Thymus (tissue), 11 donors: Measurements from ENCODE around the gene COP1. TPM values are rescaled to one million over a fixed set of nuclear protein-coding genes. Genes with fewer than 3 reads are reported as not detected.

Experiments used
- DNase-seq, 9 donors: peaks; one replicate each; pipeline ENCODE4 v3.0.0-alpha.2; 2013; ENCODE audit warnings: low spot score in 9 of 9, low read depth in 6 of 9, missing footprints in 1 of 9
- H3K27ac ChIP-seq, 2 donors: one replicate each; pipeline ENCODE4 v1.5.1; 2013; ENCODE audit warnings: control low read depth in 1 of 2, low read depth in 1 of 2, low read length in 1 of 2, mild to moderate bottlenecking in 1 of 2, moderate library complexity in 1 of 2
- H3K27me3 ChIP-seq, 2 donors: one replicate each; pipeline ENCODE4 v1.5.1; 2013; ENCODE audit warnings: low read length in 1 of 2; ENCODE audit not compliant: control insufficient read depth in 2 of 2, insufficient read depth in 1 of 2
- H3K36me3 ChIP-seq, 2 donors: one replicate each; pipeline ENCODE4 v1.5.1; 2013; ENCODE audit warnings: low read length in 1 of 2, mild to moderate bottlenecking in 1 of 2, moderate library complexity in 1 of 2; ENCODE audit not compliant: control insufficient read depth in 2 of 2, insufficient read depth in 2 of 2
- H3K4me1 ChIP-seq, 2 donors: one replicate each; pipeline ENCODE4 v1.5.1; 2013; ENCODE audit warnings: low read length in 2 of 2; ENCODE audit not compliant: control insufficient read depth in 2 of 2, insufficient read depth in 2 of 2
- H3K4me3 ChIP-seq, 2 donors: one replicate each; pipeline ENCODE4 v1.5.1; 2013; ENCODE audit warnings: low read length in 2 of 2, control low read depth in 1 of 2, mild to moderate bottlenecking in 1 of 2
- H3K9me3 ChIP-seq, 2 donors: one replicate each; pipeline ENCODE4 v1.5.1; 2013; ENCODE audit warnings: low read length in 1 of 2, mild to moderate bottlenecking in 1 of 2; ENCODE audit not compliant: control insufficient read depth in 2 of 2, insufficient read depth in 1 of 2
- WGBS: extraction: QIAGEN DNeasy Blood & Tissue Kit; methylation state at CpG from one replicate; pipeline ENCODE4 v1.1.7; 2013; 5-methylcytosine and 5-hydroxymethylcytosine counted together
- polyA plus RNA-seq: library from polyadenylated mRNA; stranded (reverse); fragments of 200-250 nt; gene quantifications from one replicate; pipeline ENCODE4 v1.2.3, GENCODE V29; 2013
- total RNA-seq: library from RNA; stranded (reverse); fragments of 120-200 nt; gene quantifications from one replicate; pipeline ENCODE4 v1.2.4, GENCODE V29; 2013
- donor health status: healthy.

COP1 gene
- total and polyA plus RNA-seq, 2 donors: 45.0 to 69.5 TPM

GRCh38 chr1:176193023-176193422 lies 14.1 kb downstream of the COP1 start:
- Histone ChIP-seq H3K4me3 (no peak overlapping the region), H3K9me3 (no peaks in the 10 kb centered on the region), H3K27ac (no peak overlapping the region), H3K27me3 (no peaks in the 10 kb centered on the region), H3K4me1 (no peaks in the 10 kb centered on the region), H3K36me3 (no peaks in the 10 kb centered on the region)
- WGBS: 95% methylated on average over 1 of the region's 1 CpG
- DNase-seq: no peak

DNA sequence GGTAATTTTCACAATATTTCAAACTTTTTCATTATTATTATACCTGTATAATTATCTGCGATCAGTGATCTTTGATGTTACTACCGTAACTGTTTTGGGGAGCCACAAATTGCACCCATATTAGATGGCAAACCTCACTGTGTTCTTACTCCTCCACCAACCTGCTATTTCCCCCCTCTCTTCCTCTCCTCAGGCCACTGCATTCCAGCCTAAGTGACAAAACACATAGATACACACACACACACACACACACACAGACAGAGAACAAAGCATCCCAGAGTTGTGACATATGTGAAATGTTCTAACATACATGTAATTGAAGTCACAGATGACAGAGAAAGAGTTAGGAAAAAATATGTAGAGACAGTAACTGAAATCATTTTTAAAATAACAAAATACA lies 18.5 kb downstream of the COP1 start:
- H3K27ac ChIP-seq: no peak overlapping the region
- no peaks in the 10 kb centered on the region for H3K27me3 ChIP-seq
- 97% methylated on average over 2 of the region's 2 CpGs for WGBS
- H3K9me3 ChIP-seq: no peaks in the 10 kb centered on the region
- H3K4me1 ChIP-seq: no peaks in the 10 kb centered on the region
- H3K36me3 ChIP-seq: no peaks in the 10 kb centered on the region
- no peak overlapping the region for H3K4me3 ChIP-seq
- no peak for DNase-seq

- H3K36me3 ChIP-seq: peaks cover 0 to 3% of the 10 kb centered on the region in 2 donors
- DNase-seq: no peak
- no peaks in the 10 kb centered on the region for H3K4me1 ChIP-seq
- H3K27me3 ChIP-seq: no peaks in the 10 kb centered on the region
- no peak overlapping the region for H3K27ac ChIP-seq
- no peak overlapping the region for H3K4me3 ChIP-seq
- H3K9me3 ChIP-seq: no peaks in the 10 kb centered on the region
- WGBS: over 99% methylated on average over 3 of the region's 3 CpGs
Observed at GRCh38 chr1:176187001-176187400, 20.1 kb downstream of the COP1 start.

DNA sequence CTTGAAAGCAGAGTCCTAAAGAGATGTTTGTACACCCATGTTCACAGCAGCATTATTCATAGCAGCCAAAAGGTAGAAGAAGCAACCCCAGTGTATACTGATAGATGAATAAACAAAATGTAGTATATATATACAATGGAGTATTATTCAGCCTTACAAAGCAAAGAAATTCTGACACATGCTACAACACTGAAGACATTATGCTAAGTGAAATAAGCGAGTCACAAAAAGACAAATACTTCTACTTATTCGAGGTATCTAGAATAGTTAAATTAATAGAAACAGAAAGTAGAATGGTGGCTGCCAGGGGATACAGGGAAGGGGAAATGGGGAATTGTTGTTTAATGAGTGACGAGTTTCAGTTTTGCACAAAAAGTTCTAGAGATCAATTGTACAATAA lies 23.5 kb downstream of the COP1 start:
- no peak overlapping the region for H3K27ac ChIP-seq
- no peaks in the 10 kb centered on the region for H3K9me3 ChIP-seq
- WGBS: 91% methylated on average over 3 of the region's 3 CpGs
- H3K4me1 ChIP-seq: no peaks in the 10 kb centered on the region
- no peak for DNase-seq
- no peaks in the 10 kb centered on the region for H3K27me3 ChIP-seq
- H3K4me3 ChIP-seq: no peak overlapping the region
- H3K36me3 ChIP-seq: peaks cover 5 to 8% of the 10 kb centered on the region in 2 donors

DNA sequence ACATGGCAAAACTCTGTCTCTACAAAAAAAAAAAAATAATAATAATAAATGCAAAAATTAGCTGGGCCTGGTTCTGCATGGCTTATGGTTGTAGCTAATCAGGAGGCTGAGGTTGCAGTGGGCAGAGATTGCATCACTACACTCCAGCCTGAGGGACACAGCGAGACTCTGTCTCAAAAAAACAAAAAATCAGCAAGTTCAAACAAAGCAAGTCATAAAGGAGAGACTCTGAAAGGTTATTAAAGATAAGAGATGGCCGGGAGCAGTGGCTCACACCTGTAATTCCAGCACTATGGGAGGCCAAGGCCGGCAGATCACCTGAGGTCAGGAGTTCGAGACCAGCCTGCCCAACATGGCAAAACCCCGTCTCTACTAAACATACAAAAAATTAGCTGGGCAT lies 28.8 kb downstream of the COP1 start:
- Histone ChIP-seq H3K9me3 (no peaks in the 10 kb centered on the region), H3K4me3 (no peak overlapping the region), H3K27me3 (no peaks in the 10 kb centered on the region), H3K36me3 (peaks cover 17 to 19% of the 10 kb centered on the region in 2 donors), H3K4me1 (no peaks in the 10 kb centered on the region), H3K27ac (peak overlapping the region in 1 of 2 donors; percentile 18)
- 95% methylated on average over 5 of the region's 5 CpGs for WGBS
- no peak for DNase-seq

DNA sequence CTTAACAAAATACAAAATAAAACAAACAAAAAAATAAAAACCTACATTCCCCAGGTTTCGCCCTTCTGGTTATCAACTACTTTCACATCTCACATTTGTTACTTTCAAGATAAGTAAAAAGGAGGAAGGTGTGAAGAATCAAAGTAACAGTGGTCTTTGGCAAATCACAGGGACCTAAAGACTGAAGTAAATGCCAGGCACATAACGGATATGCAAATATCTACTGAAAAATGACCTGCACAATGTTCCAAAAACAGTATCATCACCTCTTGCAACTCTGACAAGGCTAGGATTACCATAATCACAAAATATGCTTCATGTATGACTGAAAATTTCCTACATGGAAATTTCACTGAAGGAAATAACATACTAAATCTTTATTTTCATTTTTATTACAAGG lies 29.3 kb downstream of the COP1 start:
- Histone ChIP-seq H3K9me3 (no peaks in the 10 kb centered on the region), H3K4me3 (no peak overlapping the region), H3K4me1 (no peaks in the 10 kb centered on the region), H3K27me3 (no peaks in the 10 kb centered on the region), H3K36me3 (peaks cover 19 to 25% of the 10 kb centered on the region in 2 donors), H3K27ac (no peak overlapping the region)
- WGBS: 82% methylated on average over 2 of the region's 2 CpGs
- DNase-seq: no peak

DNA sequence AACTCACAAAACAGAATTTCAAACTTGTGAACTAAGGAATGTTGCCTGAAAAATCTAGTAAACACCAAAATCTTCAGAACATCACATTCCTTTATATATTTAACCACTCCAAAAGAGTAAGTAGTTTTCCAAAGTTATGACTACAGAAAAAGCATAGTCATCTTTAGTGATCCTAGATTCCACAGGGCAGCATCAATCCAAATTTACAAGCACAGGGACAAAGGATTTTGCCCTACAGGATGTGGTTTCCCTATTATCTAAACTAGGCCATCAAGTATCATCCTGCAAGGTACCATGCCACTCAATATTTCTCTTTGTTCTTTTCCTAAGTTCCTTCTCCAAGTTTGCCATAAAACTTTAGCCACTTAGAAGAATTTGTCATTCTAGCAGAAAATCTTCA lies 33.0 kb downstream of the COP1 start:
- no peaks in the 10 kb centered on the region for H3K27me3 ChIP-seq
- no peak overlapping the region for H3K27ac ChIP-seq
- no peak for DNase-seq
- H3K4me3 ChIP-seq: no peak overlapping the region
- H3K36me3 ChIP-seq: peaks cover 27% of the 10 kb centered on the region in 2 donors
- H3K9me3 ChIP-seq: no peaks in the 10 kb centered on the region
- H3K4me1 ChIP-seq: no peaks in the 10 kb centered on the region

- Histone ChIP-seq H3K4me3 (no peak overlapping the region), H3K27me3 (no peaks in the 10 kb centered on the region), H3K27ac (no peak overlapping the region), H3K9me3 (no peaks in the 10 kb centered on the region), H3K36me3 (peaks cover 27% of the 10 kb centered on the region in 2 donors), H3K4me1 (no peaks in the 10 kb centered on the region)
- DNase-seq: no peak
- WGBS: 98% methylated on average over 6 of the region's 6 CpGs
Observed at GRCh38 chr1:176172215-176172614, 34.9 kb downstream of the COP1 start.

DNA sequence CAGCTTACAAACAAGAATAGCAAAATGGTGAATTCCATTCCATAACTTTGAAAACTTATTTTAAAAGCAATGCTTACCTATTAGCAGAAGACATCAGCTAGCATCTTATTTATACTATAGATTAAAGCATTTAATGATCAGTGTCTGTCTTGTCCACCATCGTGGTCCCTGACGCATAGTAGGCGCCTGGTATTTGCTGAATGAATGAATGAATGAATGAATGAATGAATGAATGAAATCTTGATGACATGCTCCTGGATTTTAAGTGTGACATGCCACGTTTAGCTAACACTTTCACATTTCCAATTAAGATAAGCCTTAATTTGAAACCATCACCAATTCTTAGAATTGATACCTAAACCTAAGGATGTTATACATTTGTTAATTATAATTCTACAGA lies 39.9 kb downstream of the COP1 start:
- H3K9me3 ChIP-seq: no peaks in the 10 kb centered on the region
- no peaks in the 10 kb centered on the region for H3K27me3 ChIP-seq
- peaks cover 8 to 18% of the 10 kb centered on the region in 2 donors for H3K36me3 ChIP-seq
- 98% methylated on average over 4 of the region's 4 CpGs for WGBS
- DNase-seq: no peak
- H3K4me1 ChIP-seq: no peaks in the 10 kb centered on the region
- no peak overlapping the region for H3K27ac ChIP-seq
- H3K4me3 ChIP-seq: no peak overlapping the region

DNA sequence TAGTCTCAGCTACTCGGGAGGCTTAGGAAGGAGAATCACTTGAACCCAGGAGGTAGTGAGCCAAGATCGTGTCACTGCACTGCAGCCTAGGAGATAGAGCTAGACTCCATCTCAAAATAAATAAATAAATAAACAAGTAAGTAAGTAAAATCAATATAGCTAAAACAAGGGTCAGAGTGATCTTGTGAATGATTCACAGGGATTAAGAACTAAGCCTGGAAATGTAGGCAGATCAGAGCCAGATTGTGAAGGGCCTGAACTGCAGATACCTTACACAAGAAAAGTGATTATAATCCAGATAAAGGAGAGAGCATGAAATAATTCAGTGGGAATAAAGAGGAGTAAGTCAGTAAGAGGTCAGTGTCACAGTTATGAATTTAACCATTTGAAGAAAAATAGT lies 41.5 kb downstream of the COP1 start:
- Histone ChIP-seq H3K4me1 (no peaks in the 10 kb centered on the region), H3K36me3 (peaks cover 6 to 27% of the 10 kb centered on the region in 2 donors), H3K9me3 (no peaks in the 10 kb centered on the region), H3K27me3 (no peaks in the 10 kb centered on the region), H3K4me3 (no peak overlapping the region), H3K27ac (no peak overlapping the region)
- DNase-seq: no peak
- whole genome bisulfite sequencing: over 99% methylated on average over 2 of the region's 2 CpGs
